ENCODE measurements around the gene LDB2.

Gene LDB2

DNA sequence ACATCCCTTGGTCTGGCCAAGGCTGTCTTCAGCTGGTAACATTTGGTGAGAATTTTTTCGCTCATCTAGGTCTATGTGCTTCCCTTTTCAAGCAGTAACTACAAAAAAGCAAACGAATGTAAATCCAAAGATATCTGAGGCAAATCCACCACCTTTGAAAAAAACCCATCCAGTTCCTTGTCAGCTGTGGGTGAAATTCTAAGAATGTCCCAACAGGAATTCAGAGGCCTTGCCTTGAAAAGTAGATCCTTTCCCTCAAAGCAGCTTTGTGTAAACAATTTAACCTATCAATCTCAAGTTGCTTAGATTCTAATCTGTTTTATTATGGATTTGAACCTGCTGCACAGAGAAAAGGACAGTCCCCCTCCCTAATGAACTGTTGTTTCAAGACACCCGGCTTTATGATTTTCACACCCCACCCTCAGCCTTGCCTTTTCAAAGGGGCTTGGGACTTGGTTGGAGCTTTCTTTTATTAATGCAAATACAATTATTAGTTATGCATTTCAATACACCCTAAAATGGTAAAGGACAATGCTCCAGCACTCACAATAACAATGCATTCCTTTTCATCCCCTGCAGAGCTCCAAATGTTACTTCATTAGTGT lies 166.6 kb downstream of the LDB2 start:
- TF ChIP-seq, protein P1, sequence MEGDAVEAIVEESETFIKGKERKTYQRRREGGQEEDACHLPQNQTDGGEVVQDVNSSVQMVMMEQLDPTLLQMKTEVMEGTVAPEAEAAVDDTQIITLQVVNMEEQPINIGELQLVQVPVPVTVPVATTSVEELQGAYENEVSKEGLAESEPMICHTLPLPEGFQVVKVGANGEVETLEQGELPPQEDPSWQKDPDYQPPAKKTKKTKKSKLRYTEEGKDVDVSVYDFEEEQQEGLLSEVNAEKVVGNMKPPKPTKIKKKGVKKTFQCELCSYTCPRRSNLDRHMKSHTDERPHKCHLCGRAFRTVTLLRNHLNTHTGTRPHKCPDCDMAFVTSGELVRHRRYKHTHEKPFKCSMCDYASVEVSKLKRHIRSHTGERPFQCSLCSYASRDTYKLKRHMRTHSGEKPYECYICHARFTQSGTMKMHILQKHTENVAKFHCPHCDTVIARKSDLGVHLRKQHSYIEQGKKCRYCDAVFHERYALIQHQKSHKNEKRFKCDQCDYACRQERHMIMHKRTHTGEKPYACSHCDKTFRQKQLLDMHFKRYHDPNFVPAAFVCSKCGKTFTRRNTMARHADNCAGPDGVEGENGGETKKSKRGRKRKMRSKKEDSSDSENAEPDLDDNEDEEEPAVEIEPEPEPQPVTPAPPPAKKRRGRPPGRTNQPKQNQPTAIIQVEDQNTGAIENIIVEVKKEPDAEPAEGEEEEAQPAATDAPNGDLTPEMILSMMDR (IDR thresholded peaks at IDR 0.05; ENCODE audit: low read depth, low read length, poor library complexity, severe bottlenecking) = no peak
- no peak for TF ChIP-seq EZH2phosphoT487 (IDR thresholded peaks at IDR 0.05; ENCODE audit: borderline replicate concordance, low read length)
- Histone ChIP-seq H3K27me3 (ENCODE audit: control insufficient read depth, low read length) (no peaks in the 10 kb centered on the region), H3F3A (ENCODE audit: control insufficient read depth, insufficient read depth) (no peaks in the 10 kb centered on the region)

DNA sequence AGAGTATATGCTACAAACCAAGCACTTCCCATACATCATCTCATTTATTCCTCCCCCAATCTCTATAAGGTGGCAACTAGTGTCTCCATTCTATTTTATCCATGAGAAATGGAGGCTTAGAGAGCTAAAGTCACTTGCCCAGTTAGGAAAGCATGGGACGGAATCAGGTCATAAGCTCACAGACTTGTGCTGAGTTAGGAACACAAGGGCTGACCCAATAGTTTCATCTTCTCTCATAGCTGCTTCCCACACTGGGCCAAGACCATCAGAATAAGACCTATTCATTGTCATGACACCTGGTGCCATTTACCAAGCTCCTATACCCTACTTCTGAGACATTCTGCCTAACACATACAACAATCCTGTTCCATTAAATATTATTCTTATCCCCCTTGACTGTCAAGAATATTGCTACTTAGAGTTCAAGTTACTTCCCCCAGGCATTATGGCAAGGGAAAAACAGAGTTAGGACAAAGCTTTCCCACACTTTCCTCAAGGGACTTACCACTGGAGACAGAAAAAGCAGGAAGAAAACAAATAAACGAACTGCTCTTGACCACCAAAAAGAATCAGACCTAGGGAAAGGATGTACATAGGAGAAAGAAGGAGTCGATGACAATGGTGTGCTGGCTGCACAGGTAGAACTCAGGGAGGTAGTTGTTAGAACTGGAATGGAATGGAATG lies 167.8 kb downstream of the LDB2 start:
- no peak for TF ChIP-seq EZH2phosphoT487 (IDR thresholded peaks at IDR 0.05; ENCODE audit: borderline replicate concordance, low read length)
- TF ChIP-seq, protein P1 (IDR thresholded peaks at IDR 0.05; ENCODE audit: low read depth, low read length, poor library complexity, severe bottlenecking) = no peak
- Histone ChIP-seq H3K27me3 (ENCODE audit: control insufficient read depth, low read length) (no peaks in the 10 kb centered on the region), H3K9me2 (replicated peaks; ENCODE audit: control insufficient read depth, low read length) (no peaks in the 10 kb centered on the region), H4K20me1 (ENCODE audit: control insufficient read depth, insufficient read depth, low read depth, low read length) (no peaks in the 10 kb centered on the region), H3K36me3 (ENCODE audit: control insufficient read depth, low read length) (no peaks in the 10 kb centered on the region), H3K27ac (ENCODE audit: low read depth, low read length) (no peak overlapping the region), H3K4me2 (ENCODE audit: low read length) (no peak overlapping the region), H3F3A (ENCODE audit: control insufficient read depth, insufficient read depth) (no peaks in the 10 kb centered on the region), H3K4me1 (ENCODE audit: control insufficient read depth, low read length) (no peaks in the 10 kb centered on the region), H3K79me2 (ENCODE audit: control insufficient read depth, low read length) (no peaks in the 10 kb centered on the region), H3K4me3 (ENCODE audit: low read length) (no peak overlapping the region), H3K9me3 (ENCODE audit: control insufficient read depth, insufficient read depth, low read length) (no peaks in the 10 kb centered on the region)

More for the DNA sequence above, 166.6 kb downstream of the LDB2 start:
- Histone ChIP-seq H3K27ac (ENCODE audit: low read depth, low read length) (no peak overlapping the region), H3K9me2 (replicated peaks; ENCODE audit: control insufficient read depth, low read length) (no peaks in the 10 kb centered on the region), H3K79me2 (ENCODE audit: control insufficient read depth, low read length) (no peaks in the 10 kb centered on the region), H3K9me3 (ENCODE audit: control insufficient read depth, insufficient read depth, low read length) (no peaks in the 10 kb centered on the region), H3K4me3 (ENCODE audit: low read length) (no peak overlapping the region), H4K20me1 (ENCODE audit: control insufficient read depth, insufficient read depth, low read depth, low read length) (no peaks in the 10 kb centered on the region), H3K36me3 (ENCODE audit: control insufficient read depth, low read length) (no peaks in the 10 kb centered on the region), H3K4me2 (ENCODE audit: low read length) (no peak overlapping the region), H3K4me1 (ENCODE audit: control insufficient read depth, low read length) (no peaks in the 10 kb centered on the region)

DNA sequence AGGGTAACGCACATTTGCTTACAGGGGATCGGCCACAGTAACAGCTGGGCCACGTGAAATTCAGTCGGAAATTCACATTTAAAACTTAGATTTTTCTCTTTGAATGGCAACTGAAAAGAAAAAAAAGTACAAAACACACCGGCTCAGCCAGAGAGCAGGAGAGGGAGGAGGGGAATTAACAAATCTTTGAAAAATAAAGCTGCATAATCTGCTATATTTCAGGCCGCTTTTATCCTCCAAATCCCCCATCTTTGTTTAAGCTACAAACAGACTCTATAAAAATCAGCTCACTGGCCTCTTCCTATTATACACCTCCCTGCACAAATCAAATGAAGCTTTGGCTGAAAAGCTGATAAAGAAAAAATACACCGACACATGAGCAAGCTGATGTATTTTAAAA lies 169.1 kb downstream of the LDB2 start:
- no peak overlapping the region for H3K27ac ChIP-seq (ENCODE audit: low read depth, low read length)
- H4K20me1 ChIP-seq (ENCODE audit: control insufficient read depth, insufficient read depth, low read depth, low read length) = no peaks in the 10 kb centered on the region
- no peaks in the 10 kb centered on the region for H3K9me2 ChIP-seq (replicated peaks; ENCODE audit: control insufficient read depth, low read length)
- no peaks in the 10 kb centered on the region for H3K36me3 ChIP-seq (ENCODE audit: control insufficient read depth, low read length)
- no peak overlapping the region for H3K4me2 ChIP-seq (ENCODE audit: low read length)
- H3K9me3 ChIP-seq (ENCODE audit: control insufficient read depth, insufficient read depth, low read length) = no peaks in the 10 kb centered on the region
- no peaks in the 10 kb centered on the region for H3K27me3 ChIP-seq (ENCODE audit: control insufficient read depth, low read length)
- H3K4me3 ChIP-seq (ENCODE audit: low read length) = no peak overlapping the region
- H3F3A ChIP-seq (ENCODE audit: control insufficient read depth, insufficient read depth) = no peaks in the 10 kb centered on the region
- TF ChIP-seq EZH2phosphoT487 (IDR thresholded peaks at IDR 0.05; ENCODE audit: borderline replicate concordance, low read length) = no peak
- TF ChIP-seq, protein P1 (IDR thresholded peaks at IDR 0.05; ENCODE audit: low read depth, low read length, poor library complexity, severe bottlenecking) = no peak
- no peaks in the 10 kb centered on the region for H3K79me2 ChIP-seq (ENCODE audit: control insufficient read depth, low read length)
- no peaks in the 10 kb centered on the region for H3K4me1 ChIP-seq (ENCODE audit: control insufficient read depth, low read length)
